GM10266 (cell line): ENCODE data around the gene CCDC93.

Source experiments
- DNase-seq: peaks from one replicate; pipeline ENCODE4 v3.0.0; 2012; ENCODE audit errors: extremely low spot score
- CTCF ChIP-seq: IDR thresholded peaks from 2 replicates; pipeline ENCODE4 v1.5.1; 2012; ENCODE audit warnings: mild to moderate bottlenecking, low read depth; ENCODE audit not compliant: control insufficient read depth, insufficient read depth; ENCODE audit errors: missing control alignments

CCDC93 gene

GRCh38 chr2:118006861-118007260 is 7.0 kb downstream of the CCDC93 start:
- no peak for DNase-seq

GRCh38 chr2:118006326-118006725 is 7.5 kb downstream of the CCDC93 start:
- no peak for DNase-seq
- no peak for TF ChIP-seq CTCF

More at GRCh38 chr2:118006861-118007260, 7.0 kb downstream of the CCDC93 start:
- TF ChIP-seq CTCF, result no peak

GRCh38 chr2:118003396-118003824 is 10.5 kb downstream of the CCDC93 start:
- peak; percentile 79 for TF ChIP-seq CTCF
- DNase-seq, result peak; percentile 69

DNA sequence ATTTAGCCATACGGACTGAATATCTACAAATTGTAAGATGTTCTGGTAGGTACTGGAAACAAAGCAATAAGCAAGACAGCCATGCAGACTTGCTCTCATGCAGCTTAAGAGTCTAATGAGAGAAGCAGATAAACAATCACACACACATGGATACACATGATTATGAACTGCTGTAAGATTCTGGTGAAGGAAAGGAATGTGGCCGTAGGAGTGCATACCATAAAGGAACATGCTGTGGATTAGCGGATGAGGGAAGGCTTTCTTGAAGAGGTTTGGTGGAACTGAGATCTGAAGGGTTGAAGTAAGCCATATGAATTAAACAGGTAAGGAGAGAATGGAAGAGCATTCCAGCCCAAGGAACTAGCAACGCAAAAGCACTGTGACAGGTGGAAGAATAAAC is 13.8 kb downstream of the CCDC93 start:
- no peak for DNase-seq
- no peak for TF ChIP-seq CTCF

- DNase-seq, result no peak
- no peak for TF ChIP-seq CTCF
These were observed 15.9 kb downstream of the CCDC93 start for GRCh38 chr2:117997872-117998454.

DNA sequence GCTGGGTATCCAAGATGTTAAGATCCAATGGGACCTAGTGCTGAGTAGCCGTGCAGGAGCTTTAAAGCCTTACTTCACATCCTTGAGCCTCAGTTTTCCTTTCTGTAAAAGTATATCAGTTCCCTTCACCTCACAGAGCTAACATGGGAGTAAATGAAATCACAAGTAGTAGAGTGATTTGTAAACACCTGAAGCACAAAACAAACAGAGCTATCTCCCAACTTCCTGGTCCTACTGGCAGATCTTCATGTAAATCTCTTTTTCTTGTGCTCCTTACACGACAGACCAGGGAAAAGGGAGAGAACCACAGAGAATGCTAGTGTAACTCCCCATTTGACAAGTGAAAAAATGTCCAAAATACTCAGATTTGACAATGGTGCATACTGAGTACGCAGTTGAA is 17.3 kb downstream of the CCDC93 start:
- DNase-seq, result no peak

More for the DNA sequence above, 17.3 kb downstream of the CCDC93 start:
- no peak for TF ChIP-seq CTCF
